GM20000 (cell line): ENCODE data around the gene MATN4.
A peak's percentile ranks its signal among the peaks of the same experiment; 100 is the strongest.

Source experiments
- DNase-seq: peaks from one replicate; pipeline ENCODE4 v3.0.0; 2012; ENCODE audit warnings: low spot score
- CTCF ChIP-seq: IDR thresholded peaks from 2 replicates; pipeline ENCODE4 v1.5.1; 2012; ENCODE audit warnings: mild to moderate bottlenecking, control low read depth; ENCODE audit errors: extremely low read depth, missing control alignments

The MATN4 gene

DNA sequence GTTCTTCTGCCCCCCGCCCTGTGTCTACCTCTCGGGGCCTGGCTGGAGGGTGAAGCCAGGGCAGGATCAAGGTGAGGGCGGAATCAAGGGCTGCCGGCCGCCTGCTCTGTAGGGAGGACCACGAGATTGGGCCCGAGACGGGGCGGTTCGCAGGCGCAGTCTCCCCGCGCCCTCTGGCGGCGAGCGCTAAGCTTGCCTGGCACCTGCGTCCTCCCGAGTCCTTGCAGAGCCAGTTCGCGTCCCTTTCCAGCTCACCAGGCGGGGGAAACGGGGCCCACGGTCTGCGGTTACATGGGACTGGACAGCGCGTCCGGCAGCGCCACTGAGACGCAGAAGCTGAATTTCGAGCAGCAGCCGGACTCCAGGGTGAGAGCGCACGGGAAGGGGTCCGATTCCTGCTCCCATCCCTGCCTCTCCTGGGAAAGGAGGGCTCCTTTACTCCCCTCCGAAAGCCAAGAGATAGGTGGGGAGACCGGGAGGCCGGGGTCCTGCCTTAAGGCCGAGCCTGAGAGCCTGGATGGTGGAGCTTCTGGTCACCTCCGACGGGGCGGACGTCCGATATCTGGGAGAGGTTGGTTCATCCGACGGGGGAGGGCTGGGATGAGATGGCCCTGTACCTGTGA is 3.6 kb upstream of the MATN4 start:
- TF ChIP-seq CTCF = peak; percentile 87
- DNase-seq = peak; percentile 86

DNA sequence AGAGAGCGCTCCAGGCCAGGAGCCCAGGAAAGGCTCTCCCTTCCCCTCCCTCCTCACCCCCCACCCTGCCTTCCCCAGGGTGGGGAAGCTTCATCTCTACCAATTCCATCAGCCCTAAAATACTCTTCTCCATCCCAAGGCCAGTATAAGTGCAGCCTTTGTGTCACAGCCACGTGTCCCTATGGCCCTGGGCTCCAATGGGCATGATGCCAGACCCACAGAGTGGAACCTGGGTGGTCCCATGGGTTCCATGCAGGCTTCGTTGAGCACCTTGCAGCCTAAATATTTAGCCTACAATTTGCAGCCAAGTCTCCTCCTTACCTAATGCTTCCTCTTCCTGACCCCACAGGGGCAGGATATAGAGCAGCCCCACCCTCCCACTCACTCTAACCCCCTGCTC is 976 bp upstream of the MATN4 start:
- DNase-seq = no peak
- TF ChIP-seq CTCF = no peak

DNA sequence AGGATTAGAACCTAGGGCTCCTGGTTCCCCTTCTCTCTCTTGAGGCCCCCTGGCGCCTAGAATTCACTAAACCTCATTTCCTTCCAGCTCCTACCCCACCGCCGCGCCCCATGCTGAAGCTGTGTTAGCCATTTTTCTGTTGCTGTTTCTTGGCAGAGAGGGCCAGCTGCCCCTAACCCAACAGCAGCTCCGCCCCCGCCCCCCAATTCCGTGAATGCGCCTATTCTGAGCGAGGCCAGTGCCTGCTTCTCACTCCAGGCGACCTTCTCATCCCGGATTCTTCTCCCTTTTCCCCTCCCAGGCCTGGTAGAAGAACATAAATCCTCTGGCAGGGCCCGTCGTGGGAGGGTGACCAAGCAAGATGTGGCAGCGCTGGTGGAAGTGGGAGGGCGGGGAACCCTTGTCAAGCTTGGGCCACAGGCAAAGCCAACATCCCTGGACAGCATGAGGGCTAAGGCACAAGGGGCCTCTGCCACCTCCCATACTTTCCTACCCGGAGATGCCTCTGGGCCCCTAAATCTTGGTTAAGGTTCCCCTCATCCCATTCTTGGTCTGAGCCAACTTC is 941 bp downstream of the MATN4 start:
- peak; percentile 7 for DNase-seq
- no peak for TF ChIP-seq CTCF

- peak; percentile 70 for DNase-seq
- TF ChIP-seq CTCF = peak; percentile 78
Measured at GRCh38 chr20:45306431-45306982, 1.6 kb downstream of the MATN4 start, which contains the start of gene RBPJL. Gene RBPJL (plus strand): TSS chr20:45306840. CDS start chr20:45306923, 83 bp downstream.

GRCh38 chr20:45305262-45305661 is 2.8 kb downstream of the MATN4 start:
- DNase-seq = no peak
- no peak for TF ChIP-seq CTCF

DNA sequence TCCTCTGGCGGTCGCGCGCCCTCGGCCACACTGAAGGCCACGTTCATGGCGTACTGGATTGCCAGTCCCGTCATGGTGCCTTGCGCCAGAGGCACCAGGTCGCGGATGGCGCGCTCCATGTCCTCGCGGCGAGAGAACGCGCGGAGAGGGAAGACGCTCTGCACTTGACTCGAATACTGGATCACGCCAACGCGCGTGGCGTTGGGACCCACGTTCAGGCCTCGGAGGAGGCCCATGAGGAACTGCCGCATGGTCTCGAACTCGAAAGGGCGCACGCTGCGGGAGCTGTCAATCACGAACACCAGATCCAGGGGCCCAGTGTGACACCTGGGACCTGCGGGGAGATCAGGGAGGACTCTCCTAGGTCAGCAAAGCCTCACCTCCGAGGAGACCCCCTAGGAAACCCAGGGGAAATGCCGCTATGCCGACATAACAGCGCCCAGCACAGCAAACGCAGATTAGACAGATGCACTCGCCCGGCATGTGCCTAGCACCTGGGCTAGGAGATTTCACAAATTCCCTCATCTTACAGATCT is 3.6 kb downstream of the MATN4 start:
- DNase-seq = no peak
- no peak for TF ChIP-seq CTCF

DNA sequence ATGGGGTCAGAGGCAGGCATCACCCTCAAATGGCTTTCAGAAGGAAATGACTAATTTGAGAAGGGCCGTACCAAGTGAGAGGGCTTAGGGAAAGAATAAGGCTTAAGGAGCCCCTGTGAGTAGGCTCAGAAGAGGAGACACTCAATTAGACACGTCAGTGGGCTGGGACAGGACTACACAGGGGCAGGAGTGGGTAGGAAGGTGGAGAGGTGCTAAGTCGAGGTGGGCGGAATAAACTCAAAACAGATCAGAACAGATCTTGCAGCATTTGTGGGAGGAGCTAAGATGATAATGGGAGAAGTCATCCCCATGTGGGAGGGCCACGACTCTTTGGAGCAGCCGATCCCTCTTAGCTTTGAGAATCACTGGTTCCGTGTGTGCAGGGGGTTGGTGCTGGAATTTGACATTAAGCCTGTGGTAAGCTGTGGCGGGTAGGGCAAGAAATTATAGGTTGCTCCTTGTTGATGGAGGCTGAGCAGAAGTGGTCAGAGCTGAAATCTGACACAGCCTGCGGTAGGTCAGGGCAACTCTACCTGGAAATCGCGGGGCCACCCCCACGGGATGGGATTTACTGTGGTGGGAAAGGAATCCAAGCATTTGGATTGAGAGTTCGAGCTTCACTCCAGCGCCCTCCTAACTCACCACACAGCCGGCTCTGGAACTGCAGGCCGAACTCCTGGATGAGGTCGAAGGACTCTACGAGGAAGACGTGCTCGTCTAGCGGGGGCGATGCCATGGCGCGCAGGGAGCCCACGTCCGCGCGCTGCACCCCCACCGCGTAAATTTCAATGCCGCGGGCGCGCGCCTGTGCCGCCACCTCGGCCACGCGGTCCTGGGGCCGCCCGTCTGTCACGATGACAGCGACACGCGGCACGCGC is 4.3 kb downstream of the MATN4 start:
- no peak for TF ChIP-seq CTCF
- no peak for DNase-seq
